H9 (cell line): ENCODE measurements around the gene CFAP97D2. TPM values are rescaled to one million over a fixed set of nuclear protein-coding genes. Genes with fewer than 3 reads are reported as not detected.

Experiments
- DNase-seq: peaks from one replicate; pipeline ENCODE4 v3.0.0-alpha.2; 2017
- H2AFZ ChIP-seq: one replicate; pipeline ENCODE4 v1.6.1; 2013; ENCODE audit warnings: mild to moderate bottlenecking, low read length, control low read depth, moderate library complexity
- H2AK5ac ChIP-seq: 2 replicates; pipeline ENCODE4 v1.6.1; 2013; ENCODE audit warnings: low read length, control low read depth, mixed read lengths; ENCODE audit not compliant: insufficient read length
- H2BK120ac ChIP-seq: one replicate; pipeline ENCODE4 v1.6.1; 2013; ENCODE audit warnings: low read depth, mild to moderate bottlenecking, low read length, control low read depth, inconsistent platforms; ENCODE audit not compliant: poor library complexity, severe bottlenecking
- H2BK12ac ChIP-seq: 2 replicates; pipeline ENCODE4 v1.6.1; 2013; ENCODE audit warnings: low read length, control low read depth, mixed read lengths, low read depth; ENCODE audit not compliant: insufficient read length
- H2BK15ac ChIP-seq: 2 replicates; pipeline ENCODE4 v1.6.1; 2013; ENCODE audit warnings: low read depth, low read length, control low read depth
- H2BK20ac ChIP-seq: one replicate; pipeline ENCODE4 v1.6.1; 2013; ENCODE audit warnings: low read depth, mild to moderate bottlenecking, low read length, control low read depth, inconsistent platforms; ENCODE audit not compliant: poor library complexity, severe bottlenecking
- H2BK5ac ChIP-seq: 2 replicates; pipeline ENCODE4 v1.6.1; 2013; ENCODE audit warnings: low read length, control low read depth, mixed read lengths; ENCODE audit not compliant: insufficient read length
- H3K14ac ChIP-seq: 2 replicates; pipeline ENCODE4 v1.6.1; 2013; ENCODE audit warnings: low read length, control low read depth; ENCODE audit not compliant: insufficient read depth
- H3K18ac ChIP-seq: 2 replicates; pipeline ENCODE4 v1.6.1; 2013; ENCODE audit warnings: low read depth, mild to moderate bottlenecking, mixed read lengths, low read length, control low read depth; ENCODE audit not compliant: insufficient read length
- H3K23ac ChIP-seq: 2 replicates; pipeline ENCODE4 v1.6.1; 2013; ENCODE audit warnings: low read length, control low read depth, mixed read lengths, low read depth; ENCODE audit not compliant: insufficient read length
- H3K23me2 ChIP-seq: 2 replicates; pipeline ENCODE4 v1.6.1; 2013; ENCODE audit warnings: low read depth, mild to moderate bottlenecking, mixed read lengths, low read length, control low read depth; ENCODE audit not compliant: insufficient read length, poor library complexity, severe bottlenecking
- H3K27ac ChIP-seq: 2 replicates; pipeline ENCODE4 v1.5.1; 2013; ENCODE audit warnings: low read length, control low read depth, mixed read lengths, low read depth; ENCODE audit not compliant: insufficient read length
- H3K27me3 ChIP-seq: 2 replicates; pipeline ENCODE4 v1.6.1; 2013; ENCODE audit warnings: low read length, control low read depth, inconsistent platforms; ENCODE audit not compliant: insufficient read depth
- H3K4ac ChIP-seq: 2 replicates; pipeline ENCODE4 v1.6.1; 2013; ENCODE audit warnings: low read depth, mild to moderate bottlenecking, control low read depth, inconsistent platforms, low read length, moderate library complexity
- H3K4me1 ChIP-seq: 2 replicates; pipeline ENCODE4 v1.6.1; 2013; ENCODE audit warnings: low read length, control low read depth, inconsistent platforms; ENCODE audit not compliant: insufficient read depth
- H3K4me2 ChIP-seq: 2 replicates; pipeline ENCODE4 v1.6.1; 2013; ENCODE audit warnings: low read length, control low read depth, mixed read lengths; ENCODE audit not compliant: insufficient read length, insufficient read depth
- H3K56ac ChIP-seq: 2 replicates; pipeline ENCODE4 v1.6.1; 2013; ENCODE audit warnings: low read depth, mild to moderate bottlenecking, mixed read lengths, low read length, control low read depth; ENCODE audit not compliant: insufficient read length
- H3K79me1 ChIP-seq: 2 replicates; pipeline ENCODE4 v1.6.1; 2013; ENCODE audit warnings: low read depth, mild to moderate bottlenecking, moderate library complexity, low read length, control low read depth, inconsistent platforms; ENCODE audit not compliant: insufficient read depth, poor library complexity, severe bottlenecking
- H3K79me2 ChIP-seq: 2 replicates; pipeline ENCODE4 v1.6.1; 2013; ENCODE audit warnings: low read length, control low read depth, inconsistent platforms; ENCODE audit not compliant: insufficient read depth
- H3K9ac ChIP-seq: 2 replicates; pipeline ENCODE4 v1.6.1; 2013; ENCODE audit warnings: low read length, control low read depth, mixed read lengths; ENCODE audit not compliant: insufficient read length; ENCODE audit errors: extremely low read depth
- H3K9me3 ChIP-seq: one replicate; pipeline ENCODE4 v1.6.1; 2013; ENCODE audit warnings: low read depth, low read length, inconsistent platforms; ENCODE audit not compliant: control insufficient read depth
- H3T11ph ChIP-seq: one replicate; pipeline ENCODE4 v1.6.1; 2013; ENCODE audit warnings: mild to moderate bottlenecking, low read length, control low read depth, inconsistent platforms
- H4K20me1 ChIP-seq: one replicate; pipeline ENCODE4 v1.6.1; 2013; ENCODE audit not compliant: control insufficient read depth, insufficient read length, insufficient read depth
- H4K5ac ChIP-seq: 2 replicates; pipeline ENCODE4 v1.6.1; 2013; ENCODE audit warnings: low read depth, mild to moderate bottlenecking, mixed read lengths, low read length, control low read depth; ENCODE audit not compliant: insufficient read length
- H4K8ac ChIP-seq: replicated peaks from 2 replicates; pipeline ENCODE4 v1.6.1; 2013; ENCODE audit warnings: low read length, control low read depth, mixed read lengths, low read depth; ENCODE audit not compliant: insufficient read length
- H4K91ac ChIP-seq: 2 replicates; pipeline ENCODE4 v1.6.1; 2013; ENCODE audit warnings: low read depth, mild to moderate bottlenecking, moderate library complexity, mixed read lengths, low read length, control low read depth; ENCODE audit not compliant: insufficient read length
- H3K27ac Mint-ChIP-seq, 3 experiments: 2 replicates in 2 of 3; 3 replicates in 1 of 3; pipeline ENCODE4 v1.8.0; 2020 to 2021; ENCODE audit warnings: mixed read lengths in 3 of 3, mild to moderate bottlenecking in 1 of 3, moderate library complexity in 1 of 3
- H3K27me3 Mint-ChIP-seq: 2 replicates; pipeline ENCODE4 v1.8.0; 2021; ENCODE audit warnings: low read depth, mild to moderate bottlenecking, moderate library complexity, mixed read lengths
- H3K36me3 Mint-ChIP-seq, 3 experiments: 2 replicates in 2 of 3; 3 replicates in 1 of 3; pipeline ENCODE4 v1.8.0; 2020 to 2021; ENCODE audit warnings: low read depth in 3 of 3, mixed read lengths in 3 of 3; ENCODE audit not compliant: insufficient read depth in 1 of 3
- H3K4me1 Mint-ChIP-seq, 2 experiments: 2 replicates each; pipeline ENCODE4 v1.8.0; 2020; ENCODE audit warnings: mixed read lengths in 2 of 2
- H3K4me3 Mint-ChIP-seq, 2 experiments: 2 replicates in 1 of 2; 3 replicates in 1 of 2; pipeline ENCODE4 v1.8.0; 2020 to 2021; ENCODE audit warnings: mild to moderate bottlenecking in 2 of 2, mixed read lengths in 2 of 2, moderate library complexity in 1 of 2
- H3K9me3 Mint-ChIP-seq, 2 experiments: 2 replicates in 1 of 2; 3 replicates in 1 of 2; pipeline ENCODE4 v1.8.0; 2020; ENCODE audit warnings: mild to moderate bottlenecking in 2 of 2, mixed read lengths in 2 of 2, moderate library complexity in 1 of 2
- WGBS: extraction: QIAGEN DNeasy Blood & Tissue Kit; methylation state at CpG from one replicate; pipeline ENCODE4 v1.1.7; 2013; ENCODE audit warnings: missing lambda C conversion rate, low lambda C conversion rate, mixed read lengths; ENCODE audit not compliant: insufficient read length; ENCODE audit errors: extremely low coverage; 5-methylcytosine and 5-hydroxymethylcytosine counted together
- total RNA-seq: library from RNA; stranded (reverse); gene quantifications from 2 replicates; pipeline ENCODE4 v1.2.1, GENCODE V29; 2021
- TF ChIP-seq, protein P1 (sequence below): fragments of 200-600 bp; sonication (generic); conservative IDR thresholded peaks from 3 replicates; pipeline ENCODE4 v1.8.0; 2021; ENCODE audit warnings: antibody characterized with exemption, mild to moderate bottlenecking

The CFAP97D2 gene
- total RNA-seq, 1 experiment from 2014 or later, result not detected

DNA sequence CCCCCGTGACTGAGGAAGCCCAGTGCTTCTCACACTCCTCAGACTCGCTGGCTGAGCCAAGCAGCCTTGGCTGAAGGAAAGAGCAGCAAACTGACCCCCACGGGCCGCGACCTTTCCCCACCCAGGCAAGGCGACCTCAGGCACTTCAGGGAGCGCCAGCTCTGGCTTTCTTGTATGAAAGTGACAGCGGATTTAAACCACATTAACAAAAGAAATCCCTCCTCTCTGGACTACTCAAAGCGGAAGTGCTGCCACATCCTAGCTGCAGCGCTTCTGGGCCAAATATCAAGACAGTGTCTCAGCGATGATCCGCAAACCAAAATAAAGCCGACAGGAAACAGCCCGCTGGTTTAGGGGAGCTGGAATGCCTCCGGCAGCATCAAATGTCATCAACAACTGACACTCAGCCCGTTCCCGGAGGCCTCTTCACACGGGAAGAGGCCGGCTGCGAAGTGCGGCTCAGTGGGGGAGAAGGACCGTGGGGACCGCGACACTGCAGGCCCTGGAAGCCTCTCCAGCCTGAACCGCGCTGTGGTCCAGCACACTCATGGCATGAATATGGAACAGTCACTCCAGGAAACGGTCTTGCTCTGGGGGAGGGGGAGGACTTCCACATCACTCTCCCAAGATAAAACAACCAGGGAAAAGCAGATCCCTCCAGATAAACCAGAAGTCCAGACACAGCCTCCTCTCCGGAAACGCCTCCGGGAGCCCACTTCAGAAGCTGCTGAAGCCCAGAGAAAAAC, 48.0 kb upstream of the CFAP97D2 start:
- no peak overlapping the region for H4K5ac ChIP-seq
- Mint-ChIP-seq H3K27me3 (peaks cover 18% of the 10 kb centered on the region), H3K36me3 (peaks cover 0 to 3% (median 0%) of the 10 kb centered on the region in 3 experiments; a peak in 2 of 7 replicates), H3K4me1 (peaks cover 48 to 52% of the 10 kb centered on the region in 2 experiments), H3K9me3 (peaks cover 0 to 3% of the 10 kb centered on the region in 2 experiments; a peak in 1 of 5 replicates), H3K4me3 (peak overlapping the region; percentile 89 to 95), H3K27ac (no peak overlapping the region)
- no peak overlapping the region for H2BK120ac ChIP-seq
- H2BK5ac ChIP-seq, result no peak overlapping the region
- H3K79me2 ChIP-seq, result peaks cover 13% of the 10 kb centered on the region; the same call in 1 of the 2 replicates
- H3K27me3 ChIP-seq, result no peaks in the 10 kb centered on the region
- no peak overlapping the region for H3K27ac ChIP-seq
- no peak overlapping the region for H4K91ac ChIP-seq
- H3K23me2 ChIP-seq, result peaks cover 10% of the 10 kb centered on the region
- H3K4ac ChIP-seq, result no peak overlapping the region
- no peak overlapping the region for H4K8ac ChIP-seq
- peak overlapping the region; percentile 96 for H3K4me2 ChIP-seq
- no peak overlapping the region for H3K9ac ChIP-seq
- no peak overlapping the region for H2AK5ac ChIP-seq
- no CpG with 5 or more reads among the region's 30 CpGs for WGBS
- peak; percentile 55 for DNase-seq
- no peak overlapping the region for H2BK12ac ChIP-seq
- H3K56ac ChIP-seq, result no peak overlapping the region
- no peak overlapping the region for H3T11ph ChIP-seq
- no peaks in the 10 kb centered on the region for H3K9me3 ChIP-seq
- H2BK20ac ChIP-seq, result no peak overlapping the region
- TF ChIP-seq, protein P1, sequence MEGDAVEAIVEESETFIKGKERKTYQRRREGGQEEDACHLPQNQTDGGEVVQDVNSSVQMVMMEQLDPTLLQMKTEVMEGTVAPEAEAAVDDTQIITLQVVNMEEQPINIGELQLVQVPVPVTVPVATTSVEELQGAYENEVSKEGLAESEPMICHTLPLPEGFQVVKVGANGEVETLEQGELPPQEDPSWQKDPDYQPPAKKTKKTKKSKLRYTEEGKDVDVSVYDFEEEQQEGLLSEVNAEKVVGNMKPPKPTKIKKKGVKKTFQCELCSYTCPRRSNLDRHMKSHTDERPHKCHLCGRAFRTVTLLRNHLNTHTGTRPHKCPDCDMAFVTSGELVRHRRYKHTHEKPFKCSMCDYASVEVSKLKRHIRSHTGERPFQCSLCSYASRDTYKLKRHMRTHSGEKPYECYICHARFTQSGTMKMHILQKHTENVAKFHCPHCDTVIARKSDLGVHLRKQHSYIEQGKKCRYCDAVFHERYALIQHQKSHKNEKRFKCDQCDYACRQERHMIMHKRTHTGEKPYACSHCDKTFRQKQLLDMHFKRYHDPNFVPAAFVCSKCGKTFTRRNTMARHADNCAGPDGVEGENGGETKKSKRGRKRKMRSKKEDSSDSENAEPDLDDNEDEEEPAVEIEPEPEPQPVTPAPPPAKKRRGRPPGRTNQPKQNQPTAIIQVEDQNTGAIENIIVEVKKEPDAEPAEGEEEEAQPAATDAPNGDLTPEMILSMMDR, result no peak
- H3K18ac ChIP-seq, result no peak overlapping the region
- H3K4me1 ChIP-seq, result peaks cover 5% of the 10 kb centered on the region; the same call in 1 of the 2 replicates
- no peak overlapping the region for H2BK15ac ChIP-seq
- no peak overlapping the region for H2AFZ ChIP-seq
- H3K14ac ChIP-seq, result peak overlapping the region; percentile 23; the same call in 1 of the 2 replicates
- peaks cover 3% of the 10 kb centered on the region for H3K79me1 ChIP-seq
- H4K20me1 ChIP-seq, result no peaks in the 10 kb centered on the region
- H3K23ac ChIP-seq, result no peak overlapping the region
